Glutamatergic neuron (in vitro differentiated cells): ENCODE measurements around the gene TMEM132A. TPM values are rescaled to one million over a fixed set of nuclear protein-coding genes. Genes with fewer than 3 reads are reported as not detected.
A peak's percentile ranks its signal among the peaks of the same experiment; 100 is the strongest.

ENCODE experiments used
- DNase-seq: peaks from one replicate; pipeline ENCODE4 v3.0.0; 2022
- H3K27ac Mint-ChIP-seq: one replicate; pipeline ENCODE4 v1.8.0; 2020; ENCODE audit warnings: mild to moderate bottlenecking, mixed read lengths, inconsistent platforms; ENCODE audit not compliant: unreplicated experiment
- H3K27me3 Mint-ChIP-seq: one replicate; pipeline ENCODE4 v1.8.0; 2020; ENCODE audit warnings: mild to moderate bottlenecking, moderate library complexity, mixed read lengths, inconsistent platforms; ENCODE audit not compliant: unreplicated experiment
- H3K36me3 Mint-ChIP-seq: one replicate; pipeline ENCODE4 v1.8.0; 2020; ENCODE audit warnings: mild to moderate bottlenecking, mixed read lengths, inconsistent platforms; ENCODE audit not compliant: unreplicated experiment
- H3K4me1 Mint-ChIP-seq: one replicate; pipeline ENCODE4 v1.8.0; 2020; ENCODE audit warnings: mild to moderate bottlenecking, low read depth, mixed read lengths, inconsistent platforms; ENCODE audit not compliant: unreplicated experiment
- H3K4me3 Mint-ChIP-seq: one replicate; pipeline ENCODE4 v1.8.0; 2020; ENCODE audit warnings: mild to moderate bottlenecking, mixed read lengths, inconsistent platforms; ENCODE audit not compliant: unreplicated experiment
- H3K9me3 Mint-ChIP-seq: one replicate; pipeline ENCODE4 v1.8.0; 2020; ENCODE audit warnings: mild to moderate bottlenecking, moderate library complexity, mixed read lengths, inconsistent platforms; ENCODE audit not compliant: unreplicated experiment
- CTCF ChIP-seq: fragments of 200-600 bp; sonication (generic); IDR thresholded peaks from one replicate; pipeline ENCODE4 v1.5.0; 2021; ENCODE audit not compliant: partially characterized antibody, unreplicated experiment
- total RNA-seq: library from RNA; stranded (reverse); fragmentation: NEBNext Ultra II Directional; extraction: Animal tissue kit (Norgen Biotek cat#: 25700); gene quantifications from one replicate; pipeline ENCODE4 v1.2.1, GENCODE V29; 2021; ENCODE audit not compliant: unreplicated experiment

The TMEM132A gene
- total RNA-seq, 1 donor from 2014 or later, result 664 TPM

GRCh38 chr11:60939301-60939700 lies 15.0 kb downstream of the TMEM132A start:
- no peaks in the 10 kb centered on the region for H3K36me3 Mint-ChIP-seq
- no peak overlapping the region for H3K27ac Mint-ChIP-seq
- no peak overlapping the region for H3K4me3 Mint-ChIP-seq
- no peak for TF ChIP-seq CTCF
- H3K4me1 Mint-ChIP-seq, result peaks cover 26% of the 10 kb centered on the region
- H3K9me3 Mint-ChIP-seq, result peaks cover 22% of the 10 kb centered on the region
- DNase-seq, result no peak
- peaks cover 31% of the 10 kb centered on the region for H3K27me3 Mint-ChIP-seq

GRCh38 chr11:60939855-60940254 lies 15.6 kb downstream of the TMEM132A start:
- no peak overlapping the region for H3K27ac Mint-ChIP-seq
- H3K4me3 Mint-ChIP-seq, result no peak overlapping the region
- no peaks in the 10 kb centered on the region for H3K36me3 Mint-ChIP-seq
- peaks cover 32% of the 10 kb centered on the region for H3K27me3 Mint-ChIP-seq
- TF ChIP-seq CTCF, result no peak
- no peak for DNase-seq
- H3K9me3 Mint-ChIP-seq, result peaks cover 20% of the 10 kb centered on the region
- peaks cover 27% of the 10 kb centered on the region for H3K4me1 Mint-ChIP-seq

GRCh38 chr11:60941371-60942119 lies 17.3 kb downstream of the TMEM132A start:
- Mint-ChIP-seq H3K27ac (peak overlapping the region; percentile 62), H3K4me1 (peaks cover 34% of the 10 kb centered on the region), H3K4me3 (no peak overlapping the region), H3K36me3 (no peaks in the 10 kb centered on the region), H3K9me3 (peaks cover 21% of the 10 kb centered on the region), H3K27me3 (peaks cover 34% of the 10 kb centered on the region)
- no peak for TF ChIP-seq CTCF
- no peak for DNase-seq

DNA sequence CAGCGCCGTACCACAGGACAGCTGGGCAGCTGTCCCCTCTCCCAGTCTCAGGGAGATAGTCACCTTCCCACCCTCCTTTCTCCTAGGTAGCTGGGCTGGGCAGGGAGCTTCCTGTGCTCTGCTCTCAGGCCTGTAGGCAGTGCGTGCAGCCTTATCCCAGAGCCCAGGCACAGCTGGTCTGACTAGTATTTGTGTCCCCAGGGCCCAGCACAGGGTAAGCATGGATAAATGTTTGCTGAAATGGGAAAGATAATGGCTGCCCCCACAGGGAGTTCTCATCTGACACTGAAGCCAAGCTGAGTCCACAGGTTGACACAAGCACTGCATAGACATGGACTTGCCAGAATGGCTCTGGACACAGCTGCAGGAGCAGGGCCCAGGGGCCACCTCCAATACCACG lies 18.0 kb downstream of the TMEM132A start:
- peaks cover 36% of the 10 kb centered on the region for H3K4me1 Mint-ChIP-seq
- no peaks in the 10 kb centered on the region for H3K36me3 Mint-ChIP-seq
- H3K9me3 Mint-ChIP-seq, result peaks cover 21% of the 10 kb centered on the region
- H3K27ac Mint-ChIP-seq, result peak overlapping the region; percentile 44
- H3K27me3 Mint-ChIP-seq, result peaks cover 32% of the 10 kb centered on the region
- no peak for TF ChIP-seq CTCF
- peak; percentile 59 for DNase-seq
- H3K4me3 Mint-ChIP-seq, result peak overlapping the region; percentile 38

DNA sequence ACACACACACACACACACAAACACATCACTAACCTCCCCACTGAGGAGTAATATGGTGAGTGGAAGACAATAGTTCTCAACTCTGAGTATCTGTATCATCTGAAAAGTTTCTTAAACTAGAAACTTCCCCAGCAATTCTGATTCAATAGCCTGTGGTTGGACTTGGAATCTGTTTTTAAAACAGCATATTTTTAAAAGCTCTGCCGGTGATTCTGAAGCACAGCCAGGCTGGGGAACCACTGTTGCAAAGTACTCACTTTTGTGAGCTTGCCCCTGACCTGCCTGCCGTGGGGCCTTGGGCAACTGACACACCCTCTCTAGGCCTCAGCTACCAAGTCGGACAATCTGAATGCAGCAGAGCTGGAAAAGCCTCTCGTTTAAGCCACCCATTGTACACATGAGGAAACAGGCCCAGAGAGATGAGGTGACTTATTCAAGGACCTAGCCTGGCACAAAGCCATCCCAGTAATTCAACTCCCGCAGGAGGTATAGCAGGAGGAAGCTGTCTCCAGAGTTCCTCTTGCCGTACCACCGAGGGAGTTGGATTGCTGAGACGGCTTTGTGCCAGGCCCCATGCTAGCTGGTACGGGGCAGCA lies 18.8 kb downstream of the TMEM132A start:
- peak overlapping the region; percentile 42 for H3K4me3 Mint-ChIP-seq
- DNase-seq, result no peak
- peaks cover 24% of the 10 kb centered on the region for H3K9me3 Mint-ChIP-seq
- H3K27ac Mint-ChIP-seq, result peak overlapping the region; percentile 4
- H3K36me3 Mint-ChIP-seq, result no peaks in the 10 kb centered on the region
- peaks cover 28% of the 10 kb centered on the region for H3K27me3 Mint-ChIP-seq
- no peak for TF ChIP-seq CTCF
- H3K4me1 Mint-ChIP-seq, result peaks cover 39% of the 10 kb centered on the region
